Uterus (tissue), 4 donors: ENCODE measurements around the gene WDR38. TPM values are rescaled to one million over a fixed set of nuclear protein-coding genes. Genes with fewer than 3 reads are reported as not detected.
"Not testable (repeated sequence)": the region's sequence is repeated elsewhere in the genome, so short reads cannot be mapped to it uniquely, and the experiment has no call there.

ENCODE experiments used
- DNase-seq, 2 donors: peaks; one replicate each; pipeline ENCODE4 v3.0.0-alpha.2; 2019 to 2020
- H3K27ac ChIP-seq, 2 donors: fragments of 200-600 bp; sonication (generic); 1 replicate in 1 of 2; 2 replicates in 1 of 2; pipeline ENCODE4 v1.5.1; 2016 to 2018
- H3K27me3 ChIP-seq, 2 donors: fragments of 200-600 bp; sonication (generic); one replicate each; pipeline ENCODE4 v1.5.1; 2018 to 2019; ENCODE audit warnings: control low read depth in 1 of 2
- H3K36me3 ChIP-seq, 2 donors: fragments of 200-600 bp; sonication (generic); one replicate each; pipeline ENCODE4 v1.5.1; 2019; ENCODE audit warnings: control low read depth in 1 of 2
- H3K4me1 ChIP-seq, 2 donors: fragments of 200-600 bp; sonication (generic); one replicate each; pipeline ENCODE4 v1.5.1; 2018 to 2019; ENCODE audit warnings: control low read depth in 1 of 2
- H3K4me3 ChIP-seq, 2 donors: fragments of 200-600 bp; sonication (generic); 1 replicate in 1 of 2; 2 replicates in 1 of 2; pipeline ENCODE4 v1.5.1; 2018 to 2019; ENCODE audit warnings: mild to moderate bottlenecking in 1 of 2
- H3K9me3 ChIP-seq, 2 donors: fragments of 200-600 bp; sonication (generic); one replicate each; pipeline ENCODE4 v1.5.1; 2019; ENCODE audit warnings: control low read depth in 1 of 2
- CTCF ChIP-seq, 4 experiments: fragments of 200-600 bp in 2 of 4; fragments of 450-650 bp in 2 of 4; sonication (generic) in 2 of 4; IDR thresholded peaks; one replicate each; pipeline ENCODE4 v1.5.1; 2016 to 2019; ENCODE audit warnings: antibody characterized with exemption in 4 of 4, mild to moderate bottlenecking in 2 of 4, moderate library complexity in 1 of 4
- POLR2A ChIP-seq, 2 donors: fragments of 450-650 bp; IDR thresholded peaks; one replicate each; pipeline ENCODE4 v1.6.1; 2016; ENCODE audit warnings: antibody characterized with exemption in 2 of 2, mild to moderate bottlenecking in 1 of 2, moderate library complexity in 1 of 2
- intact Hi-C: fragments of 100-400 bp; cut with DNase I; formaldehyde crosslinking; loops from one replicate; pipeline ENCODE4 v1.15.1; 2023; ENCODE audit warnings: low total_unique reads
- total RNA-seq, 4 donors: library from RNA; depleted of rRNA in 3 of 4; stranded (reverse); fragments of >200 nt in 3 of 4; gene quantifications; one replicate each; pipeline versions ENCODE4 v1.1.0 to v1.2.4, GENCODE V29; 2014 to 2023
- donor health status: DM: yes; HTN: yes; CAD: no.

Gene WDR38
- total RNA-seq, 4 donors from 2014 or later = 0.79 to 1.9 TPM; not detected in 2

DNA sequence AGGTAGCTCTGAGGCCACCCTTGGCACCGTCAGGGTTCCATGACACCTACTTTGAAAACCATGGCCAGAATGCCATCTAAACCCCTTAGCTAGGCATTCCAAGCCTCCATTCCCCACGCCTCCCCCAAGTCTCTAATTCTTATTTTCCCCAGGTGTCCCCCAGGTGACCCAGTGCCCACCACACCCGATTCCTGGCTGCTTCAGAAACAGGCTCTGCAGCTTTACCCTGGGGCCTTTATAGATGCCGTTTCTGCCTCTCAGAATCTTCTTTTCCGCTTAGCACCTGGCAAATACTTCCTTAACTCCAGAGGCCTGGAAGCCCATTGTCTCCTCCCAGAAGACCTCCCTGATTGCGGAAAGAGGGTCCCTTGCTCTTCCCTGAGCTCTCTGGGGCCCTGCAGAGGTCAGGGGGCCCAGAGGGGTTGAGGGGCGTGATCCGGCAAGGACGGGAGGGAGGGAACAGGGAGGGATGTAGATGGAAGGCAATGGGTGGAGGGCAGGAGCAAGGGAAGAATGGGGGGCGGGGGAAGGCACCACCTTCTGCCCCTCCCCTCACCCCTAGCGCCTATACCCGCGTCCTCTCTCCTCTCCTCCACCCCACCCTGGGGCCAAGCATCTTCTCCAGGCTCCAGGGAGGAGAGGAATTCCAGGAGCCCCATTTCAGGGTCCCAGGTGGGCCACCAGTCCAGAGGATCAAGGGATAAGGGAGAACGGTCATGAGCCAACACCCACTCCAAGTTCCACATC, 12.0 kb upstream of the WDR38 start:
- Histone ChIP-seq H3K4me1 (no peaks in the 10 kb centered on the region), H3K4me3 (no peak overlapping the region), H3K27me3 (no peaks in the 10 kb centered on the region), H3K27ac (no peak overlapping the region), H3K36me3 (no peaks in the 10 kb centered on the region), H3K9me3 (no peaks in the 10 kb centered on the region)
- TF ChIP-seq CTCF (IDR thresholded peaks at IDR 0.05) (no peak), POLR2A (IDR thresholded peaks at IDR 0.05) (no peak)
- no peak for DNase-seq
- intact Hi-C loops = no loop called here

- no peak overlapping the region for H3K27ac ChIP-seq
- no peaks in the 10 kb centered on the region for H3K27me3 ChIP-seq
- no peak for TF ChIP-seq POLR2A (IDR thresholded peaks at IDR 0.05)
- no peak for TF ChIP-seq CTCF (IDR thresholded peaks at IDR 0.05)
- H3K9me3 ChIP-seq = no peaks in the 10 kb centered on the region
- H3K4me3 ChIP-seq = no peak overlapping the region
- DNase-seq = no peak
- no peaks in the 10 kb centered on the region for H3K4me1 ChIP-seq
- intact Hi-C loops = no loop called here
- H3K36me3 ChIP-seq = no peaks in the 10 kb centered on the region
Measured at GRCh38 chr9:124843456-124844034, 9.7 kb upstream of the WDR38 start.

DNA sequence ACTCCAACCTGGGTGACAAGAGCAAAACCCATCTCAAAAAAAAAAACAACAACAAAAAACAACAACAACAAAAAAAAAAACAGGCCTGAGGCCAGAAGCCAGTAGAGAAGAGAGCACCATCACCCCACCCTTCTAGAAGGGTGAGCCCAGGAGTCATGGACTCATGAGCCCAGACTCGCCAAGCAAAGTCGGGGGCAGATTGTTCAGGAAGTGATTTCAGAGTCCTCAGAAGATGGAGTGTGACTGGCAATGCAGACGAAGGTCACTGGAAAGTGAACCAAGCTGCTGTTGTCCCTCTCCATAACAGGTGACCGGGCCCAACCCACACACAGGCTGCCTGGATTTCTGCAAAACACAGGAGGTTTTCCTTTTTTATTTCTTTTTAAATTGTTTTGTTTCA, 9.0 kb upstream of the WDR38 start:
- Histone ChIP-seq H3K4me1 (no peaks in the 10 kb centered on the region), H3K4me3 (no peak overlapping the region), H3K9me3 (no peaks in the 10 kb centered on the region), H3K27ac (no peak overlapping the region), H3K27me3 (no peaks in the 10 kb centered on the region), H3K36me3 (no peaks in the 10 kb centered on the region)
- TF ChIP-seq CTCF (IDR thresholded peaks at IDR 0.05) = no peak
- no peak for TF ChIP-seq POLR2A (IDR thresholded peaks at IDR 0.05)
- no peak for DNase-seq
- intact Hi-C loops = no loop called here

GRCh38 chr9:124846467-124846866, 6.8 kb upstream of the WDR38 start:
- H3K4me1 ChIP-seq, H3K27me3 ChIP-seq, intact Hi-C loops, DNase-seq, H3K4me3 ChIP-seq, H3K9me3 ChIP-seq, H3K27ac ChIP-seq, H3K36me3 ChIP-seq: not testable (repeated sequence)

GRCh38 chr9:124846969-124847368, 6.3 kb upstream of the WDR38 start:
- TF ChIP-seq POLR2A (IDR thresholded peaks at IDR 0.05) = no peak
- no peak for TF ChIP-seq CTCF (IDR thresholded peaks at IDR 0.05)
- Histone ChIP-seq H3K9me3 (no peaks in the 10 kb centered on the region), H3K36me3 (no peaks in the 10 kb centered on the region), H3K27me3 (no peaks in the 10 kb centered on the region), H3K27ac (no peak overlapping the region), H3K4me3 (no peak overlapping the region), H3K4me1 (no peaks in the 10 kb centered on the region)
- intact Hi-C loops = no loop called here
- DNase-seq = no peak
